SW 1271 (cell line): ENCODE results near the gene MED27.

Experiments
- DNase-seq, 2 experiments: peaks; one replicate each; lab custom pipeline; 2025; lab: John Stamatoyannopoulos, UW

Gene MED27

DNA sequence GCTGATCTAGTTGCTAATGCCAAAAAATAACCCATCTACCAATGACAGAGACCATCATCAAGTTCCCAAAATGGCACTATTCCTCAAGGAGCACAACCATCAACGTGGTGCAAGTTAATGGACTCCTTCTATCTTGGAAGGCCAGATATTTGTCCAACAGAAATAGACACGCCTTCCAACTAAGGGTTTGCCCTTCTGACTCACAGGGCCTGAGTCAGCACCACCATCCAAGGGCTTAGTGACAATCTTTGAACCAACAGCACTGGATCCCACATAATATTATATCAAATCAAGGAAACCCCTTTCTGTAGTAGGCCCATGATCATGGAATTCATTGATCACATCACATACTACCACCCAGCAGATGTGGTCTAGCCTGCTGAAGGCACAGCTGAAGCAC is 84.3 kb downstream of the MED27 start:
- DNase-seq, result no peak

DNA sequence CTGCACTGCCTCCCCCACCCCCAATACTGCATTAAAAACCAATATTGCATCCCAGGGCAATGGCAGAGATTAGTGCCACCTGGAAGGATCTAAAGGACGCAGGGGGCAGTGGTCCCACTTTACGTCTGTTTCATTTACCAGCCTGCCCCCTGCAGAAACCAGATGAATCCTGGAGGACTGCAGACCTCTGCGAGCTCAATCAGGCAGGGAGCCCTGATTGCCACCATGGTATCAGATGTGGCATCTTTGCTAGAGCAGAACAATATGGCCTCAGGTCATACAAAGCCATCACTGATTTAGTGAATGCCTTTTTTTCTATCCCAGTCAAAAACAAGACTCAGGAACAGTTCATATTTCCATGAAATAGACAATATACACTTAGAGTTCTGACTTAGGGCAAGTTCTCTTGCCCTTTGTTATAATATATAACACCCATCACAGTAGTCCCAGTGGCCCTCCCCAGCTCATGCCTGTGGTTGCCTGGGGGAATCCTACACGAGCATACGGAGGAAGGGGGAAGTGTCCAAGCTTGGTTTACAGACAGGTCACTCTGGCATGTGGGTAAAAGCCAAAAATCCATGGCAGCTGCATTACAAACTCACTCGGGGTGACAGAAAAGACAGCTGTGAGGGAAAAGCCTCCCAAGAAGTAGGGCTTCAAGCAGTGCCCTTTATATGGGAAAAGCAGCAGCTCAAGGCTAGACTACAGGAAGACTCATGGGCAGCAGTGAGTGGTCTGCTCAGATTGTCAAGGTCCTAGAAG is 85.1 kb downstream of the MED27 start:
- no peak for DNase-seq

DNA sequence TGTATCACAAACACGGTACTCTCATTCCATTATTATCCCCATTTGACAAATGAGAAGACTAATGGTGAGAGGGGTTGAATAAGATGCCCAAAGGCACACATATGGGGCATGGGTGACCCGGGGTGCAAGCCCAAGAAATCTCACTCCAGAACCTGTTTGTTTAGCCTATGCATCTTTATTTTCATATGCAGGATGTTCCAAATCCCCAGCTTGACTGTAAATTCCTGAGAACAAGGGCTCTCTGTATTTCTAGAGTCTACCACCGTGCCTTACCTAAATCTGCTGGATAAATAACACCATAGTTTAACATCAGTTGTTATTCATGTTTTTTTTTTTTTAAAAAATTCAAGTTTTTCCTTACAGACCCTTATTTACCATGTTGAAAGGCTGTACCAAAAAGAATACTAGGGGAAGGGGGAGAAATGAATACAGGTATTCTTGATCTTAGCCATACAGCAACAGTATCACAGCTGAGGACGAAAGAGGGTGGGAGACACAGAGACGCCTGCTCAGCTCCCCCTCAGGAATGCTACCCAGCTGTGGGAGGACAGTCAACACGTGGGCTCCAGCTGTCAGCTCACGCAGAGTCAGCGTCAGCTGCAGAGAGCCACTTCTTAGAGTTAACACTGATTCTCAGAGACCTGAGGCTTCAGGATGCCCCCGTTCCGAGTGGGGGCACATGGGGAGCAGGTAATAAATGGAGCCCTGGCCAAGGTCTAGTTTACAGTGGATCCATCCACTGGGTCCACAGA is 86.6 kb downstream of the MED27 start:
- DNase-seq, result no peak

DNA sequence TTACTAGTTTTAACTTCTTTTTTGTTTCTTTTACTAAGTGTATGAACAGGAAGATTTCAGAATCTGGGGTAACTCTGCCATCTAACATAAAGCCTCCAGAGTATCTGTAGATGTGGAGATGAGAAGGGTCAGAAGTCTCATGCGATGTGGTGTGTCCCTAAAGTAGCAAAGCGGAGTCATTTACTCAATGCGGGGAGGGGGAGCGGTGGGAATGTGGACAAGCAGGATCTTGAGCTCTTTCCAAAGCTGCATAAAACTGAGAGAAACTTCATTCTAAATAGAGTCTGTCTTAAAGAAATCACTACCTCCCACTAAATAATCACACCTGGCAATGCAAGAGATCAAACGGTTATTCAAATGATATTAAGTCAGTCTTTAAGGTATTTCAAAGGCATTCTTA is 92.4 kb downstream of the MED27 start:
- DNase-seq, result no peak

DNA sequence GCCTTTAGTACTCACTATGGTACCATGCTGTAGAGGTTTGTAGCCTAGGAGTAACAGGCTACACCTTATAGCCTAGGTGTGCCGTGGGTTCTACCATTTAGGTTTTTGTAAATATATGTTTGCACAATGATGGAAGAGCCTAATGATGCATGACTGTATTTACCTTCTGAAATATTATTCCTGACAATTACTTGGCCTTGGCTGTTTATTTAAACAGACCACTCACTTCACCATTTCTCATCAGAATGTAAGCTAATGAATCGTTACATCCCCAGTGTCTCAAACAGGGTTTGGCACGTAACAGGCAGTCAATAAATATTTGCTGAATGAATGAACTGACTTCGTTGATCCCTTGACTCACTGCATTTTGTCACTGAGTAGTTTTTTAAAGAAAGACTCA is 93.1 kb downstream of the MED27 start:
- no peak for DNase-seq

DNA sequence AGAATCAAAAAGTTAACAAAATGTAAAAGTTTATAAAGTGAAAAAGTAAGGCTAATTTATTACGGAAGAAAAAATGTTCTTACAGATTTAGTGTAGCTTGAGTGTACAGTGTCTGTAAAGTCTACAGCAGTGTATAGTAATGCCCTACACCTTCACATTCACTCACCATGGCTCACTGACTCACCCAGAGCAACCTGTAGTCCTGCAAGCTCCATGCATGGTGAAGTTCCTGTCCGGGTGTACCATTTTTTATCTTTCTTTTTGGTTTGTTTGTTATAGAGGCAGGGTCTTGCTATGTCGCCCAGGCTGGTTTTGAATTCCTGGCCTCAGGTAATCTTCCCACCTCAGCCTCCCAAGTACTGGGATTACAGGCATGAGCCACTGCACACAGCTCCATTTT is 93.6 kb downstream of the MED27 start:
- no peak for DNase-seq

DNA sequence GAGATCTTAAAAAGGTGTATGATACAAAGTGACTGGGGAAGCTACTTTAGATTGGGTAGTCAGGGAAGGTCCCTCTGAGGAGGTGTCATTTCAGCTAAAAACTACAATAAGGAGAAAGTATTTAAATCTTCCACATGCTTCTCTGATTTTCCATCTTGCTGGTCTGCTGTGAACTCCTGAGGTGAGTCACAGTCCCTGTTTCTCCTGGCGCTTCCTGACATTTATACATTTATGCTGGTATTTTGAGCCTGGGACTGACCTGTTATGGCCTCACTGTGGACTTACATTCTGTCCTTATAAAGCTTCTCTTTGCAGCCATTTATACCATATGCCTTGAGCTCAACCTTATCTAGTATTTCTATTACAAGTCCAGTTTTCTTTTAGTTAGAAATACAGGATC is 95.1 kb downstream of the MED27 start:
- DNase-seq, result no peak

DNA sequence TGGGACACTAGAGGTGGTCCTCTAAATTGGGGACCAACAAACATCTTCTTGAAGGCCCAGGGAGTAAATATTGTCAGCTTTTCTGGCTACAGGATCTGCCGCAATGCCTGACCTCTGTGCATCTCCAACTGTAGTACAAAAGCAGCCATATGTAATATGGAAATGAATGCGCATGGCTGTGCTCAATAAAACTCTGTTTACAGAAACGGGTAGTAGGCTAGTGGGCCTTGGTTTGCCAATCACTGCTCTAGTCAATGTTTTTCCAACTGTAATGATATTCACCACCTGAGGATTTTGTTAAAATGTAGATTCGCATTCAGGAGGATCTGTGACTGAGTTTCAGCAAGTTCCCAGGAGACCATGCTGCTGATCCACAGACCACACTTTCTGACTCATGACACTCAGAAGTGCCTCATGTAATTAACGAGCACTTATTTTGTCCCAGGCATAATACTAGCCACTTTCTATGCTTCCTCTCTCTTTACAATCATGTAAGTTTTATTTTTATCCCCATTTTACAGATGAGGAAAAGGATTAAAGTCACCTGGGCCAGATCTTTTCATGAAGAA is 96.9 kb downstream of the MED27 start:
- DNase-seq, result no peak

DNA sequence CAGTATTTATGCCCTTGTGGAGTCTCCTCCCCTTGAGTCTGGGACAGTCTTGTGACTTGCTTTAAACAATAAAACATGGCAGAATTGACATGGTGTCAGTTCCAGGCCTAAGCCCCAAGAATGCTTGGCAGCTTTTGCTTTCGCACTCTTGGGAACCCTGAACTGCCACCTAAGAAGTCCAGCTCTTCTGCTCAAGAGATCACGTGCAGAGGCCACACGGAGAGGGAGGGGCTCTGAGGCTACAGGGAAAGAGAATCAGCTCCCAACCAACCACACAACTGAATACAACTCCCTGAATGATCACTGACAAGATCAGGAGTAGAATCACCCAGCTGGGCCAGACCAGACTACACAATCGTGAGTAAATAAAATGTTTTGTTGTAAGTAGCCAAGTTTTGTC is 97.6 kb downstream of the MED27 start:
- no peak for DNase-seq

DNA sequence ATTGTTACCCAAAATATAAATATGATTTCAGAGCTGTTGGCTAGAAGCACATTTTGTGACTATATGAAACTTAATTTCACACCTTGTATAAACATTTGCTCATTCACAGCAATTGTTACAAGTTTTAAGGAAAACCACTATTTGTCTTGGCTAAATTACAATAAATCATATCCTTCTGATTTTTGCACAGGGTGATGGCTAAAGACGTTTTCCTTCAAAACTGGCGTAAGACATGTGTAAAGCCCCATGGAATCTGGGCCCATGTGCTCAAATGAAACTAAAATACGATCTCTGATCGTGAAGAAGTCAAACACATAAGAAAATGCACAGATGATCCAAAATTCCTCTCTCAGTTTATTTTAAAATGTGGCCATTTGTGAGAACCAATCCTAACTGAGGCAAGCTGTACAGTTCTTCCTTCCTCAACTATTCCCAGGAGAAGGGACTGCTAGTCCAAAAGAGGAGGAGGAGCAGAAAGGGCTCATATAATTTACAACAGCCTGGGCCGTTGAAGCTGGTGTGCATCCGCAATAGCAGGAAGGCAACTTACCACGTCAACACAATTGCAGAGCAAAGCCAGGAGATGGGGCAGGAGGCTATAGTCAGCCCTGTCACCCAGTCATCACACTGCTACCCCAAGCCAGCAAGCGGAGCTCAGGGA is 98.4 kb downstream of the MED27 start:
- DNase-seq, result no peak

DNA sequence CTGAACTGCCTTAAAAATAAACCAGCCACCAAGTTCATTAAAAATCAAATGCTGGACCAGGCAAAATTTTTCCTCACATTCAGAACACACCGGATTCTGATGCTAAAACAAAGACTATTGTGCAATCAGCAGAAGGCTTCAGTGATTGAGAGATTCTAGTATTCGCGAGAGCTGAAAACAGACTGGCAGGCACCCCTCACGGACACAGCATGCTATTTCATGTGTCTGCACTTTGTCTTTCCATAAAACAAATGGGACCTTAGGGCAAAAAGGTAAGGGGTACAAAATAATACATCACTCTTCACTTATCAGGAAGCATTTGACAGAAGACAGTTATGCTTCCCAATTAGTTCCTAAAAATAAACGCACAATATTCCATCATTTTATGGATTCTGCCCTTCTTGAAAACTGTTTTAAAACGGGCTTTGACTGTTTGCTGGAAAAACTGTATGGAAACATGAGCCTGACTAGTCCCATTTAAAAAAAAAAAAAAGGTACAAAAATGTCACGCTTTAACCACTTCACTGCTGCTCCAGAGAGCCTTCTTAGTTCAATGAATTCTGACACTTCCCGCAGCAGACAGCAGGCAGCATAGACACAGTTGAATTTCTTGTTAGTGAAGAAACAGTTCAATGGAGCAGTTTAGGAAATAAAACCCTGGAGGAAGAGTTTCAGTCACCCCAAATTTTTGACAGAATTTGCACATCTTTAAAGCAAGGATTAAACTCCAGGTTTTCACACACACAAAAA is 99.2 kb downstream of the MED27 start:
- no peak for DNase-seq

DNA sequence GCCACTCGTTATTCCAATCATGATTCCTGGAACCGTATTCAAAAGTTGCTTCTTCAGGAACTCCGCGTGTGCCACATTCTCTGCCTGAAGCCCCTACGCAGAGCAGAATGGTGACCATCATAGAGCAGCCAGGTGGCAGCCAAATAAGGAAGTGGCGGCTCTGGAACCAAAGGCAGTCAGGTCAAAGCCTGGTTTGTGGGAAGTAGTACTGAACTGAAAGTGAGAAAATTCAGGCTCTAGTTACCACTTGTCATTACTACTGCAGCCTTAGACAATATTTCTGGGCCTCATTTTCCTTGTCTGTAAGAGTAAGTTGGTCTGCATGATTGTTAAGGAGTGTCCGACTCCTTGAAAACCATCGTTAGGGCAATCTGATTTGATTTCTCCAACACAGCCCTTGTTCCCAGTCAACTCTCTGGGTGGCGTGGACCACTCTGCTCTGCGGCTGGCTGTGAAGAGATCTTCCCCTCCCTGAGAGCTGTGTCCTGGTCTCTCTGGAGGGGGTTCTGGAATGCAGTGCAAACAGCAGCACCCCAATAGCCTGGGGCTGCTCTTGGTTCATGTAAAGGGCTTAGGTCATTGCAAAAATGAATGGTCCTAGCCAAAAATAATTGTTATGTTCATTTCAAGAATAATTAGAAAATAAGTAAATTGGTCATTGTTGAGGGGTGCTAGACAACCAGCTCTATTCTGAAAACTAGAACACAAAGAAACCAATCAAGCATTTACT is 102.4 kb downstream of the MED27 start:
- no peak for DNase-seq

DNA sequence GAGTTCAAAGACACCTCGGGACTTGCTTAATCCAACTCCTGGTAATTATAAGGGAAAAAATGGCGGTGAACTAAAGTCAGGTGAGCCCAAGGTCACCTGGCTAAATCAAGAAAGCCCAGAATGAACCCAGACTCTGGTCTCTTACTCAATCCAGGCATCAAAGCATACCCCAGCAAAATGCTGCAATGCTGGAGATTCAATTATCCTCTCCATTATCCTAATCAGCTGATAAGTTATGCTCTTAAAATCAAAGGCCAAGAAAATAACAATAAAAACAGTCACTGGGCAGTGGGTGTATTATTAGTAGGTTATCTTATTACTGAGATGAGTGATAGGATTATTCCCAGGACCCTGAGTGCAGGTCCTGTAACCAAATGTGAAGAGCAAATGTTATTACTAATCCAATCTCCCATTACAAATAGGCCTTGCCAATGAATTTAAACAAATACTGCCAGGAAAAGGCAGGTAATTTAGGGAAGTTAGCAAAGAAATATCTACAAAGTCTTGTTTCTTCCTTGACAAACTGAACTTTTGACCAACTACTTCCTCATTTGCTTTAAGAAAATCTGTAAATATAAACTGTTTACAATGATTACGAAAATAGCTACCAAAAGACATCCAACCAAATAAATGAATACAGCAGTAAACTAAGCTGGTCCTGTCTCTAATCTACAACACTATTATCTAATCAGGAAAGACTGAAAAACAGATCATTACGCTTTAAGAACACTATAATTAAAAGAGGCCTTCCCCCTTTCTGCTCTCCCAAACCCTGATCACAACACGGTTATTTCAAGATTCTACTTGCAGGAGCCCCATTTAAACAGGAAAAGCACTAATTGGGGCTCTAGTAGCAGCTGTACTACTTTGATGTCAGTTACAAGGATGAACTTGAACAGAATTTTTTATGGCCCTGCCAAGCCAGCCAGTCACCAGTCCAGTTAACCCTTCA is 103.2 kb downstream of the MED27 start:
- no peak for DNase-seq

DNA sequence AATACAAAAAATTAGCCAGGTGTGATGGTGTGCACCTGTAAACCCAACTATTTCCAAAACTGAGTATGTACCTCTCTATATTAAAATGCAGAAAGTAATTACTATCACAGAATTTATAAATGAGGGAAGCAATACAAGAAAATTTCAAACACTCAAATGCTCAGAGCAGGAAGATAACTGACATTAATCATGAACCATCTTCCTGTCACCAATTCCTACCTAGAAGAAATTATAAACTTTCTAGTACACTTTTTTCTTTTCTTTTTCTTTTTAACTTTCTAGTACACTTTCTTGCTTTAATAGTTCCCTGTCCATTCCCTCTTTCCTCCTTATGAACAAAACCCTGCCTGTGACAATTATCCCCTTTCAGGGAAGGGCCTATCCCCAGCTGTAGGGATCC is 106.8 kb downstream of the MED27 start:
- DNase-seq, result no peak

DNA sequence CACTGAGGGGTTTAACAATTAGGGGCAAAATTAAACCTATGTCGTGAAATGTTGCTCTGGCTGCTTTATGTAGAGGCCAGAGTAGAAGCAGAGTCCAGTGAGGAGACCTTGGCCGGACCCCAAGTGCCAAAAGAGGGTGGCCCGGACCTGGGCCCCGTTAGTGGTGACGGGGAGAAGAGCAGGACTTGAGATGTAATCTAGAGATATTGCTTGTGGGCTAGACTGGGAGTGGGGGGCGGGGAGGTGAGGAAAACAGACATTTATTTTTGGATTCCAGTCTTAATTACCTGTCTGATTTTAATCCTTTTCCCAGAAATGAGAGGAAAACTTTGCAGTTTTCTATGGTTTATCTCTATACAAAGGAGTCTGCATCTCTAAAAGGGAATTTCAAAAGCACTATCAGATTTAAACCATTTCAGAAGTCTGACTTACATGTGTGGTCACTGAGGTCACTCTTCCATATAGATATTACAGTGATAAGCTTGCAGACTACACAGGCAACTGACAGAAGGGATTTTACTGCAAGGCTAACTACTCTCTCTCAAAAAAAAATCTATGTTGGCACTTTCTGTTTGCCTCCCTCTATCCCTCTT is 108.1 kb downstream of the MED27 start:
- DNase-seq, result no peak

DNA sequence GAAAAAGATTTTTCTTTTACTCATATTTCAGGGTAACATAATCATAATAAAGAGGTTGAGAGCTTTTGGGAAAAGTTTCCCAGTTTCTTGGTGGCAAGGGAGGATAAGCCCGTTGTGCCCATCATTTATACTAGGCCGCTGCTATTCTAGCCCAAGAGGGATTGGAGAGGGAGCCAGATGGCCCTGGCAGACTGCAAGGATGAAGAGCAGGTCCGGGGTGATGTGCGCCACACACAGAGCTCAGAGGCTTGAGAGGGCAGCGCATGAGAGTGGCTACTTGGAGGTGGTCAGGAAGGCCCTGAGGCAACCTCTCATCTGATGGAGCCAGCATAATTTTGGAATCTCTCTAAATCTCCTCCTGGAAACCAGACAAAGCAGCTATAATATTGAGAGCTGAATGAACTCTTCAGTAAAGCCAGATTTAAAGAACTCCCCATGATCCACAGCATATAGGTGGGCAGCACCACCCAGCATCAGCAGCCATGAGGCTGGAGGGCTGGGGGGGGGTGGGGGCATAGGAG is 110.1 kb downstream of the MED27 start:
- DNase-seq, result no peak

DNA sequence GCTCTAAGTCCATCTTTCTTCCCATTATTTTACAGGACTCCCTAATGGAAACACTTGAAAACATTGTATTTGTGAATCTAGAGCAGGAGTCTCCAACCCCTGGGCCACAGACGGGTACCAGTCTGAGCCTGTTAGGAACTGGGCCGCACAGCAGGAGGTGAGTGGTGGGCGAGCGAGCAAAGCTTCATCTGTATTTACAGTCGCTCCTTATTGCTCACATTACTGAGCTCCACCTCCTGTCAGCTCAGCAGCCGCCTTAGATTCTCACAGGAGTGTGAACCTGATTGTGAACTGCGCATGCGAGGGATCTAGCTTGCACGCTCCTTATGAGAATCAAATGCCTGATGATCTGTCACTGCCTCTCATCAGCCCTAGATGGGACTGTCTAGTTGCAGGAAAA is 111.0 kb downstream of the MED27 start:
- DNase-seq, result no peak

DNA sequence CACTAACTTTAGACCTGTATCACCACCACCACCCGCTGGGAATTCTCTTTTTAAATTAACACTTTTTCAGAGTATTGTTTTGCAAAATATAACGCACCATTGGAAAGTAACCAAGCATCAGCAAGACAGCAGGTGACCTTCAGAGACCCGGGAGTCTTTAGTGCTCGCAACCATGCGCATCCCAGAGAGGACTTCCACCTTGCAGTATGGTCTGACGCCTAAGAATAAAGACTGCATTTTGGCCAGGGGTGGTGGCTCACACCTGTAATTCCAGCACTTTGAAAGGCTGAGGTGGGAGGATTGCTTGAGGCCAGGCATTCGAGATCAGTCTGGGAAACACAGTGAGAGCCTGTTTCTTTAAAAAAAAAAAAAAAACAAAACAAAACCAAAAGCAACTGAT is 113.8 kb downstream of the MED27 start:
- DNase-seq, result no peak

DNA sequence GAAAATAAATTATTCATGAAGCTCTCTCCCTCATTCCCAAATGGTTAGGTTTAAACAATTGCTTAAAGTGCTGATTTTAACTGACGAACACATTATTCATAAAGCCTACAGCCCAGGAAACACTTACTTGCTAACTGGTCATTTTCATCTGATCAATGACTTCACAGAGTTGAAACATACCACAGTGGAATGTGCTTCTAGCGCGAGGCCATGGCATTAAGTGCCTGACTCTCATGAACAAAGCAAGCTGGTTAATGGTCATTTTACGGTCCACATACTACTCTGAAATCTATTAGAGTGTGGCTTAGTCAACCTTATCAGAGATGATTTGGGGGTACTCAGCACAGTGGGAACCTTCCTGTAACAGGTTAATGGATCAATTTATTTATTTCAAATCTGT is 114.6 kb downstream of the MED27 start:
- no peak for DNase-seq
